Esophagus squamous epithelium (tissue), 4 donors: ENCODE data around the gene IMMP2L.

Experiments
- CTCF ChIP-seq, 6 experiments: fragments of 450-650 bp in 4 of 6; fragments of 200-600 bp in 2 of 6; sonication (generic) in 2 of 6; IDR thresholded peaks; one replicate each; pipeline ENCODE4 v1.5.1; 2016 to 2019; ENCODE audit warnings: antibody characterized with exemption in 6 of 6, mild to moderate bottlenecking in 4 of 6, moderate library complexity in 4 of 6
- POLR2A ChIP-seq, 4 donors: fragments of 450-650 bp; IDR thresholded peaks; one replicate each; pipeline ENCODE4 v1.6.1; 2017; ENCODE audit warnings: antibody characterized with exemption in 4 of 4, mild to moderate bottlenecking in 4 of 4, moderate library complexity in 3 of 4

GRCh38 chr7:111256391-111256790 is 305.9 kb downstream of the IMMP2L start:
- no peak for TF ChIP-seq CTCF (IDR thresholded peaks at IDR 0.05)
- no peak for TF ChIP-seq POLR2A (IDR thresholded peaks at IDR 0.05)
